GM12891 (cell line): Measurements from ENCODE around the gene SLC2A3.
"Not testable (repeated sequence)": the region's sequence is repeated elsewhere in the genome, so short reads cannot be mapped to it uniquely, and the experiment has no call there.

Source experiments
- DNase-seq: peaks from one replicate; pipeline ENCODE4 v3.0.0; 2011; ENCODE audit warnings: low spot score; ENCODE audit not compliant: insufficient read length
- FAIRE-seq: peaks from 2 replicates; lab custom pipeline; 2011; peaks lifted over from hg19 to GRCh38; lab: Jason Lieb, UNC
- PAX5 ChIP-seq: IDR thresholded peaks from 2 replicates; pipeline ENCODE4 v1.6.1; 2011; ENCODE audit warnings: low read length, moderate library complexity, mild to moderate bottlenecking; ENCODE audit not compliant: insufficient read depth, severe bottlenecking
- POLR2A ChIP-seq: IDR thresholded peaks from 2 replicates; pipeline ENCODE4 v1.6.1; 2011; ENCODE audit warnings: low read depth, low read length, control low read depth
- POLR2AphosphoS5 ChIP-seq: IDR thresholded peaks from 2 replicates; pipeline ENCODE4 v1.6.1; 2011; ENCODE audit warnings: low read depth, low read length, control low read depth
- POU2F2 ChIP-seq: IDR thresholded peaks from 2 replicates; pipeline ENCODE4 v1.6.1; 2011; ENCODE audit warnings: low read depth, mild to moderate bottlenecking, control low read depth, low read length, moderate library complexity
- SPI1 ChIP-seq: IDR thresholded peaks from 2 replicates; pipeline ENCODE4 v1.6.1; 2011; ENCODE audit warnings: low read depth, low read length, control low read depth
- TAF1 ChIP-seq: IDR thresholded peaks from 2 replicates; pipeline ENCODE4 v1.6.1; 2011; ENCODE audit warnings: low read depth, low read length, control low read depth

The SLC2A3 gene

GRCh38 chr12:7907009-7907408 is 29.0 kb downstream of the SLC2A3 start:
- DNase-seq = no peak
- FAIRE-seq = no peak
- no peak for TF ChIP-seq POU2F2
- TF ChIP-seq POLR2A = no peak
- TF ChIP-seq SPI1 = no peak
- TF ChIP-seq POLR2AphosphoS5 = no peak
- TF ChIP-seq PAX5 = no peak
- TF ChIP-seq TAF1 = no peak

- FAIRE-seq = peak; percentile 60
These were observed 29.7 kb downstream of the SLC2A3 start for GRCh38 chr12:7906303-7906702.

GRCh38 chr12:7905600-7906125 is 30.3 kb downstream of the SLC2A3 start:
- not testable (repeated sequence) for FAIRE-seq, DNase-seq

More at GRCh38 chr12:7906303-7906702, 29.7 kb downstream of the SLC2A3 start:
- DNase-seq = not testable (repeated sequence)

- TF ChIP-seq TAF1 = no peak
- no peak for TF ChIP-seq POLR2A
- TF ChIP-seq POLR2AphosphoS5 = no peak
- no peak for TF ChIP-seq PAX5
- no peak for TF ChIP-seq POU2F2
- TF ChIP-seq SPI1 = no peak
- no peak for DNase-seq
- no peak for FAIRE-seq
These were observed 30.9 kb downstream of the SLC2A3 start for GRCh38 chr12:7905071-7905470.

- not testable (repeated sequence) for FAIRE-seq, DNase-seq
These were observed 33.6 kb downstream of the SLC2A3 start for GRCh38 chr12:7902416-7902815.

GRCh38 chr12:7899755-7900154 is 36.2 kb downstream of the SLC2A3 start:
- no peak for FAIRE-seq
- DNase-seq = no peak
- TF ChIP-seq PAX5 = no peak
- no peak for TF ChIP-seq SPI1
- TF ChIP-seq POU2F2 = no peak
- no peak for TF ChIP-seq POLR2AphosphoS5

GRCh38 chr12:7896726-7897125 is 39.3 kb downstream of the SLC2A3 start:
- not testable (repeated sequence) for DNase-seq, FAIRE-seq

- TF ChIP-seq SPI1 = no peak
- no peak for TF ChIP-seq TAF1
- no peak for TF ChIP-seq PAX5
- no peak for TF ChIP-seq POU2F2
- TF ChIP-seq POLR2A = no peak
- TF ChIP-seq POLR2AphosphoS5 = no peak
- no peak for FAIRE-seq
- no peak for DNase-seq
These were observed 43.6 kb downstream of the SLC2A3 start for GRCh38 chr12:7892186-7892980.

- DNase-seq = no peak
- no peak for FAIRE-seq
- TF ChIP-seq POU2F2 (no peak), SPI1 (no peak), PAX5 (no peak), POLR2A (no peak), TAF1 (no peak), POLR2AphosphoS5 (no peak)
These were observed 51.3 kb downstream of the SLC2A3 start for GRCh38 chr12:7884689-7885088.

GRCh38 chr12:7881736-7882120 is 54.3 kb downstream of the SLC2A3 start:
- FAIRE-seq = not testable (repeated sequence)

GRCh38 chr12:7880952-7881735 is 54.8 kb downstream of the SLC2A3 start:
- DNase-seq, FAIRE-seq: not testable (repeated sequence)

More at GRCh38 chr12:7881736-7882120, 54.3 kb downstream of the SLC2A3 start:
- not testable (repeated sequence) for DNase-seq
